ENCODE measurements around the gene RAB11FIP5. TPM values are rescaled to one million over a fixed set of nuclear protein-coding genes. Genes with fewer than 3 reads are reported as not detected.
A peak's percentile ranks its signal among the peaks of the same experiment; 100 is the strongest.

The RAB11FIP5 gene
- total and polyA plus RNA-seq, 3 experiments from 2014 or later, result 2.7 to 10.4 (median 4.3) TPM

- no peaks in the 10 kb centered on the region for H3K36me3 ChIP-seq (ENCODE audit: insufficient read depth, low read length)
- CTCF ChIA-PET, result interaction anchor here (1.1 to 8.5 kb wide), 4 partner anchors 11 to 124 kb away, joined by 3 to 76 read pairs (median 24); partner anchors contain the start of gene SMYD5
- H3K9me3 ChIP-seq (ENCODE audit: low read length), result no peaks in the 10 kb centered on the region
- H3K9me3 Mint-ChIP-seq, result no peaks in the 10 kb centered on the region
- H3K4me3 Mint-ChIP-seq, result no peak overlapping the region
- H3K27me3 ChIP-seq (ENCODE audit: insufficient read depth, low read length, poor library complexity, severe bottlenecking), result no peaks in the 10 kb centered on the region
- H3K4me3 ChIP-seq (ENCODE audit: low read length), result no peak overlapping the region
- peaks cover 0 to 7% (median 3%) of the 10 kb centered on the region in 3 donors for H3K36me3 Mint-ChIP-seq
- POLR2A ChIA-PET, result no interaction called here
- no peak for DNase-seq
- H3K27me3 Mint-ChIP-seq, result no peaks in the 10 kb centered on the region
- H3K27ac ChIP-seq (ENCODE audit: low read depth, low read length), result no peak overlapping the region
- H3K27ac Mint-ChIP-seq, result no peak overlapping the region
- no peaks in the 10 kb centered on the region for H3K4me1 ChIP-seq (ENCODE audit: insufficient read depth, low read length)
- H3K4me1 Mint-ChIP-seq, result peaks cover 0 to 2% (median 0%) of the 10 kb centered on the region in 3 donors
These were observed 24.0 kb downstream of the RAB11FIP5 start for GRCh38 chr2:73088703-73089102.

DNA sequence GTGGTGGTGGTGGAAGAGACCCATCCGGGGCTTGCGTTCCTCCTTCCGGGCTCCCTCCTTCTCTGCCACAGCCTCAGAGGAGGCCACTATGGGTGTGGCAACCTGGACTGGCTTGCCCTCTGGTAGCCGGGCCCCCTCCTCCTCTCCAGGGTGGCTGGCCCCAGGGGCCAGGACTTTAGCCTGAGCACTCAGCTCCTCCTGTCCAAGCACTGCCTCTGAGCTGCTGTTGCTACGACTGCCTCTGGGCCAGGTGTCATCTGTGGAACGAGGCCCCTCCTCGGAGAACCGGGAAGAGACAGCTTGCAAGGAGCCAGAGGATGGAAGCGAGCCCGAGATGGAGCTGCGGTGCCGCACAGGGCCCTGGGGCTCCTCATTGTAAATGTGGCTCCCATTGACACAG, 24.5 kb downstream of the RAB11FIP5 start:
- no peaks in the 10 kb centered on the region for H3K9me3 Mint-ChIP-seq
- Histone ChIP-seq H3K36me3 (ENCODE audit: insufficient read depth, low read length) (no peaks in the 10 kb centered on the region), H3K9me3 (ENCODE audit: low read length) (no peaks in the 10 kb centered on the region), H3K4me1 (ENCODE audit: insufficient read depth, low read length) (no peaks in the 10 kb centered on the region), H3K27me3 (ENCODE audit: insufficient read depth, low read length, poor library complexity, severe bottlenecking) (no peaks in the 10 kb centered on the region), H3K27ac (ENCODE audit: low read depth, low read length) (no peak overlapping the region), H3K4me3 (ENCODE audit: low read length) (no peak overlapping the region)
- no peak overlapping the region for H3K4me3 Mint-ChIP-seq
- CTCF ChIA-PET, result interaction anchor here (1.1 to 8.5 kb wide), 4 partner anchors 12 to 124 kb away, joined by 3 to 76 read pairs (median 24); partner anchors contain the start of gene SMYD5
- H3K4me1 Mint-ChIP-seq, result peaks cover 0 to 2% (median 0%) of the 10 kb centered on the region in 3 donors
- H3K27me3 Mint-ChIP-seq, result no peaks in the 10 kb centered on the region
- H3K36me3 Mint-ChIP-seq, result peaks cover 0 to 7% (median 3%) of the 10 kb centered on the region in 3 donors
- no peak for DNase-seq
- POLR2A ChIA-PET, result no interaction called here
- no peak overlapping the region for H3K27ac Mint-ChIP-seq

- Histone ChIP-seq H3K36me3 (ENCODE audit: insufficient read depth, low read length) (no peaks in the 10 kb centered on the region), H3K27ac (ENCODE audit: low read depth, low read length) (no peak overlapping the region), H3K27me3 (ENCODE audit: insufficient read depth, low read length, poor library complexity, severe bottlenecking) (no peaks in the 10 kb centered on the region), H3K4me3 (ENCODE audit: low read length) (no peak overlapping the region), H3K9me3 (ENCODE audit: low read length) (no peaks in the 10 kb centered on the region), H3K4me1 (ENCODE audit: insufficient read depth, low read length) (no peaks in the 10 kb centered on the region)
- POLR2A ChIA-PET, result no interaction called here
- CTCF ChIA-PET, result interaction anchor here (0.6 to 8.5 kb wide), 5 partner anchors 8 to 194 kb away, joined by 3 to 76 read pairs (median 4); partner anchors contain the start of gene SMYD5
- H3K36me3 Mint-ChIP-seq, result peaks cover 0 to 7% (median 3%) of the 10 kb centered on the region in 3 donors
- no peaks in the 10 kb centered on the region for H3K27me3 Mint-ChIP-seq
- peak overlapping the region in 1 of 8 donors; percentile 38 for H3K27ac Mint-ChIP-seq
- H3K4me3 Mint-ChIP-seq, result no peak overlapping the region
- H3K9me3 Mint-ChIP-seq, result no peaks in the 10 kb centered on the region
- peaks cover 0 to 2% (median 0%) of the 10 kb centered on the region in 3 donors for H3K4me1 Mint-ChIP-seq
- DNase-seq, result no peak
These were observed 25.4 kb downstream of the RAB11FIP5 start for GRCh38 chr2:73087311-73087710.

GRCh38 chr2:73085691-73086090, 27.1 kb downstream of the RAB11FIP5 start:
- POLR2A ChIA-PET, result no interaction called here
- H3K9me3 ChIP-seq (ENCODE audit: low read length), result no peaks in the 10 kb centered on the region
- no peaks in the 10 kb centered on the region for H3K9me3 Mint-ChIP-seq
- no peaks in the 10 kb centered on the region for H3K27me3 ChIP-seq (ENCODE audit: insufficient read depth, low read length, poor library complexity, severe bottlenecking)
- DNase-seq, result peak; percentile 62 to 86 (median 72)
- no peaks in the 10 kb centered on the region for H3K27me3 Mint-ChIP-seq
- H3K27ac Mint-ChIP-seq, result no peak overlapping the region
- H3K4me3 ChIP-seq (ENCODE audit: low read length), result no peak overlapping the region
- H3K27ac ChIP-seq (ENCODE audit: low read depth, low read length), result no peak overlapping the region
- H3K4me1 Mint-ChIP-seq, result peaks cover 0 to 2% (median 0%) of the 10 kb centered on the region in 3 donors
- H3K36me3 ChIP-seq (ENCODE audit: insufficient read depth, low read length), result no peaks in the 10 kb centered on the region
- H3K4me3 Mint-ChIP-seq, result no peak overlapping the region
- CTCF ChIA-PET, result interaction anchor here (0.6 to 8.5 kb wide), 22 partner anchors 8 to 195 kb away, joined by 3 to 76 read pairs (median 4); partner anchors contain the start of genes RAB11FIP5, SFXN5 and SMYD5
- H3K36me3 Mint-ChIP-seq, result peaks cover 0 to 7% (median 3%) of the 10 kb centered on the region in 3 donors
- no peaks in the 10 kb centered on the region for H3K4me1 ChIP-seq (ENCODE audit: insufficient read depth, low read length)

- POLR2A ChIA-PET, result no interaction called here
- CTCF ChIA-PET, result interaction anchor here (0.6 to 8.5 kb wide), 15 partner anchors 8 to 128 kb away, joined by 3 to 76 read pairs (median 5); partner anchors contain the start of genes RAB11FIP5, SFXN5 and SMYD5
- no peaks in the 10 kb centered on the region for H3K27me3 Mint-ChIP-seq
- Histone ChIP-seq H3K27me3 (ENCODE audit: insufficient read depth, low read length, poor library complexity, severe bottlenecking) (no peaks in the 10 kb centered on the region), H3K4me1 (ENCODE audit: insufficient read depth, low read length) (no peaks in the 10 kb centered on the region), H3K4me3 (ENCODE audit: low read length) (no peak overlapping the region), H3K9me3 (ENCODE audit: low read length) (no peaks in the 10 kb centered on the region), H3K36me3 (ENCODE audit: insufficient read depth, low read length) (no peaks in the 10 kb centered on the region), H3K27ac (ENCODE audit: low read depth, low read length) (no peak overlapping the region)
- H3K4me1 Mint-ChIP-seq, result peaks cover 0 to 2% (median 0%) of the 10 kb centered on the region in 3 donors
- H3K27ac Mint-ChIP-seq, result peak overlapping the region in 1 of 8 donors; percentile 44
- H3K36me3 Mint-ChIP-seq, result peaks cover 0 to 7% (median 3%) of the 10 kb centered on the region in 3 donors
- DNase-seq, result no peak
- no peaks in the 10 kb centered on the region for H3K9me3 Mint-ChIP-seq
- H3K4me3 Mint-ChIP-seq, result no peak overlapping the region
These were observed 27.8 kb downstream of the RAB11FIP5 start for GRCh38 chr2:73084971-73085370.

DNA sequence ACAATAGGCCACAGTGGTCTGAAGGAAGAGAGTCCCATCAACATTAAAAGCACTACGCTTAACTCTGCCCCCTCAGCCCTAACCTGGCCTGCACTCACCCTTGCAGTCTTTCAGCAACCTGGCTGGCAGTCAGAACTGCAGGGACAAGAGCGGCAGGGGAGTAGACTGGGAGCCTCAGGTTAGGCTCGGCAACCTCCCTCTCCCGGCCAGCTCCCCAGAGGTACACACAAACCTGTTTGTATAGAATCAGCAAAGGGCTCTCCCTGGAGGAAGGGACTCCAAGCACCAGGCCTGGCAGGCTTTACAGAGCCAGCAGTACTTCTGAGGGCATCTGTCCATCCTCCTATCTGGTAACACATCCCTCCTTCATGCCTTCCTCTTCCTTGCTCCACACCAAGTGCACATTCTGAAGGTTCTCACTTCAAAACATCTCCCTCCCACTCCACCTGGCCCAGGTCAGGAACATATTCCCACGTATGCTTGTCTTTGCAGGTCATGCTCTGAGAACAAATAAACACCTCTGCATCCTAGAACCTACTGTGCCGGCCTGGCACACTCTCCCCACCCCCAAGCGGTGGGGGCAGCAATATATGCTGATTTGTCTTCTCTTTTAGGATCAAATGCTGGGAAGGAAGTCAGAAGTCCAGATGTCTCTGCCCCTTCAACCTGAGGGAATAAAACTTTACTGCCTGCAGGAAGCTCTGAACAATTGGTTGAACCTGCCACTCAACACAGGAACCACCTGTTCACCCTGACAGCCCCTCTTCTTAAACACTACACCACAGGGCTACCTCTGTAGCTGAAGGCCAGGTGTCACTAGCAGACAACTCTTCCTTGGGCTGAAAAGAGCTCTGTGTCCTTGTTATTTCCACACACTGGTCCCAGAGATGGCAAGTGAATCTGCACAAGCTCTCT, 28.6 kb downstream of the RAB11FIP5 start:
- peak overlapping the region in 1 of 8 donors; percentile 43 for H3K27ac Mint-ChIP-seq
- POLR2A ChIA-PET, result no interaction called here

GRCh38 chr2:73082523-73083410, 30.0 kb downstream of the RAB11FIP5 start:
- no peak overlapping the region for H3K27ac ChIP-seq (ENCODE audit: low read depth, low read length)
- ChIA-PET CTCF (interaction anchor here (0.9 to 8.5 kb wide), 3 partner anchors 20 to 130 kb away, joined by 3 to 42 read pairs (median 3); partner anchors contain the start of gene SMYD5), POLR2A (no interaction called here)
- H3K4me1 Mint-ChIP-seq, result peaks cover 0 to 2% (median 0%) of the 10 kb centered on the region in 3 donors
- H3K4me3 Mint-ChIP-seq, result no peak overlapping the region
- peaks cover 0 to 3% (median 2%) of the 10 kb centered on the region in 3 donors for H3K36me3 Mint-ChIP-seq
- no peak overlapping the region for H3K27ac Mint-ChIP-seq
- no peak for DNase-seq
- no peaks in the 10 kb centered on the region for H3K4me1 ChIP-seq (ENCODE audit: insufficient read depth, low read length)
- no peak overlapping the region for H3K4me3 ChIP-seq (ENCODE audit: low read length)
- H3K9me3 ChIP-seq (ENCODE audit: low read length), result no peaks in the 10 kb centered on the region
- H3K36me3 ChIP-seq (ENCODE audit: insufficient read depth, low read length), result no peaks in the 10 kb centered on the region
- H3K9me3 Mint-ChIP-seq, result no peaks in the 10 kb centered on the region
- H3K27me3 ChIP-seq (ENCODE audit: insufficient read depth, low read length, poor library complexity, severe bottlenecking), result no peaks in the 10 kb centered on the region
- H3K27me3 Mint-ChIP-seq, result no peaks in the 10 kb centered on the region

More for the DNA sequence above, 28.6 kb downstream of the RAB11FIP5 start:
- Histone ChIP-seq H3K4me3 (ENCODE audit: low read length) (no peak overlapping the region), H3K9me3 (ENCODE audit: low read length) (no peaks in the 10 kb centered on the region), H3K27me3 (ENCODE audit: insufficient read depth, low read length, poor library complexity, severe bottlenecking) (no peaks in the 10 kb centered on the region), H3K4me1 (ENCODE audit: insufficient read depth, low read length) (no peaks in the 10 kb centered on the region), H3K36me3 (ENCODE audit: insufficient read depth, low read length) (no peaks in the 10 kb centered on the region), H3K27ac (ENCODE audit: low read depth, low read length) (no peak overlapping the region)
- Mint-ChIP-seq H3K27me3 (no peaks in the 10 kb centered on the region), H3K36me3 (peaks cover 0 to 4% (median 3%) of the 10 kb centered on the region in 3 donors), H3K4me1 (peaks cover 0 to 2% (median 0%) of the 10 kb centered on the region in 3 donors), H3K9me3 (no peaks in the 10 kb centered on the region), H3K4me3 (no peak overlapping the region)
- CTCF ChIA-PET, result interaction anchor here (1.1 to 8.5 kb wide), 6 partner anchors 9 to 129 kb away, joined by 4 to 76 read pairs (median 14); partner anchors contain the start of genes SFXN5 and SMYD5
- DNase-seq, result no peak
